WTC11 (cell line): Measurements from ENCODE around the gene CXorf49. TPM values are rescaled to one million over a fixed set of nuclear protein-coding genes. Genes with fewer than 3 reads are reported as not detected.
"Not testable (repeated sequence)": the region's sequence is repeated elsewhere in the genome, so short reads cannot be mapped to it uniquely, and the experiment has no call there.

Experiments
- ATAC-seq: fragments of 200-7000 bp; cut with Tn5 transposase; 2 replicates; pipeline ENCODE4 v1.10.0; 2021; ENCODE audit warnings: mild to moderate bottlenecking, moderate library complexity
- Bru-seq: library from RNA; stranded (reverse); fragments of 400-500 nt; gene quantifications from one replicate; lab custom pipeline; 2021; lab: Mats Ljungman, UMichigan
- CTCF ChIA-PET: fragments of 300-600 bp; sonication (Branson Sonifier 250); formaldehyde crosslinking; loops from one replicate; lab custom pipeline; 2021; ENCODE audit warnings: antibody characterized with exemption; lab: Charles Lee
- POLR2A ChIA-PET: fragments of 350-600 bp; sonication (Branson Sonifier 250); formaldehyde crosslinking; loops from one replicate; lab custom pipeline; 2021; ENCODE audit warnings: antibody characterized with exemption; lab: Charles Lee
- DNase-seq: peaks from one replicate; pipeline ENCODE4 v3.0.0; 2021; ENCODE audit warnings: low spot score
- H3K27ac Mint-ChIP-seq: 2 replicates; pipeline ENCODE4 v1.8.0; 2021; ENCODE audit warnings: mixed read lengths
- H3K27me3 Mint-ChIP-seq: 2 replicates; pipeline ENCODE4 v1.8.0; 2021; ENCODE audit warnings: low read depth, mild to moderate bottlenecking, moderate library complexity, mixed read lengths
- H3K36me3 Mint-ChIP-seq: 2 replicates; pipeline ENCODE4 v1.8.0; 2021; ENCODE audit warnings: mixed read lengths
- H3K4me1 Mint-ChIP-seq: 2 replicates; pipeline ENCODE4 v1.8.0; 2022; ENCODE audit warnings: mixed read lengths
- H3K4me3 Mint-ChIP-seq: 2 replicates; pipeline ENCODE4 v1.8.0; 2021; ENCODE audit warnings: mild to moderate bottlenecking, moderate library complexity, mixed read lengths
- H3K9me3 Mint-ChIP-seq: 2 replicates; pipeline ENCODE4 v1.8.0; 2021; ENCODE audit warnings: mixed read lengths
- long read RNA-seq, 3 experiments: library from RNA in 1 of 3; library from capped mRNA in 1 of 3; library from polyadenylated mRNA in 1 of 3; unstranded in 2 of 3; stranded (forward) in 1 of 3; transcript quantifications; one replicate each; pipeline ENCODE4 v2.0.0, GENCODE V29; 2021
- total RNA-seq: library from RNA; stranded (reverse); gene quantifications from 3 replicates; pipeline ENCODE4 v1.2.3, GENCODE V29; 2021

CXorf49 gene
- total RNA-seq, result not detected in 3 replicates
- Bru-seq, nascent RNA, result not detected
- long read RNA-seq, experiment 1, partial matches to known transcripts, result 0 of 1 reads
- long read RNA-seq, experiment 1, other reads (novel, unspliced or antisense), result 0 of 1 reads
- long read RNA-seq, experiment 2, result 0 reads
- long read RNA-seq, experiment 3, result 0 reads

- DNase-seq, H3K4me3 Mint-ChIP-seq, H3K4me1 Mint-ChIP-seq, H3K36me3 Mint-ChIP-seq, H3K27me3 Mint-ChIP-seq, ATAC-seq, H3K9me3 Mint-ChIP-seq, POLR2A ChIA-PET, H3K27ac Mint-ChIP-seq, CTCF ChIA-PET: not testable (repeated sequence)
Measured at GRCh38 chrX:71718185-71718584, at the start of gene CXorf49. Gene CXorf49, minus strand, starts transcription at chrX:71718285. Its CDS starts 134 bp downstream, at chrX:71718151.

GRCh38 chrX:71767134-71767533, 49.0 kb upstream of the CXorf49 start:
- H3K27ac Mint-ChIP-seq, POLR2A ChIA-PET, H3K4me3 Mint-ChIP-seq, H3K27me3 Mint-ChIP-seq, CTCF ChIA-PET, DNase-seq, ATAC-seq, H3K36me3 Mint-ChIP-seq, H3K4me1 Mint-ChIP-seq, H3K9me3 Mint-ChIP-seq: not testable (repeated sequence)

GRCh38 chrX:71765613-71766012, 47.5 kb upstream of the CXorf49 start:
- DNase-seq, H3K4me1 Mint-ChIP-seq, H3K9me3 Mint-ChIP-seq, POLR2A ChIA-PET, CTCF ChIA-PET, H3K4me3 Mint-ChIP-seq, H3K36me3 Mint-ChIP-seq, H3K27ac Mint-ChIP-seq, H3K27me3 Mint-ChIP-seq: not testable (repeated sequence)
- peak; percentile 79 for ATAC-seq

GRCh38 chrX:71764832-71765231, 46.7 kb upstream of the CXorf49 start:
- DNase-seq, POLR2A ChIA-PET, H3K27me3 Mint-ChIP-seq, CTCF ChIA-PET, H3K27ac Mint-ChIP-seq, H3K9me3 Mint-ChIP-seq, ATAC-seq, H3K36me3 Mint-ChIP-seq, H3K4me1 Mint-ChIP-seq, H3K4me3 Mint-ChIP-seq: not testable (repeated sequence)

GRCh38 chrX:71763049-71763448, 45.0 kb upstream of the CXorf49 start, which contains the start of gene CXorf49B:
Gene CXorf49B, plus strand, starts transcription at chrX:71763349. Its CDS starts 75 bp downstream, at chrX:71763424.
- ATAC-seq, H3K27me3 Mint-ChIP-seq, H3K27ac Mint-ChIP-seq, H3K4me1 Mint-ChIP-seq, CTCF ChIA-PET, H3K9me3 Mint-ChIP-seq, H3K36me3 Mint-ChIP-seq, DNase-seq, POLR2A ChIA-PET, H3K4me3 Mint-ChIP-seq: not testable (repeated sequence)

GRCh38 chrX:71760688-71761281, 42.7 kb upstream of the CXorf49 start:
- H3K27me3 Mint-ChIP-seq, H3K4me1 Mint-ChIP-seq, POLR2A ChIA-PET, ATAC-seq, H3K36me3 Mint-ChIP-seq, CTCF ChIA-PET, DNase-seq, H3K4me3 Mint-ChIP-seq, H3K9me3 Mint-ChIP-seq, H3K27ac Mint-ChIP-seq: not testable (repeated sequence)

GRCh38 chrX:71720289-71720886, 2.3 kb upstream of the CXorf49 start:
- H3K27me3 Mint-ChIP-seq, ATAC-seq, H3K4me1 Mint-ChIP-seq, DNase-seq, CTCF ChIA-PET, H3K27ac Mint-ChIP-seq, H3K9me3 Mint-ChIP-seq, H3K36me3 Mint-ChIP-seq, H3K4me3 Mint-ChIP-seq, POLR2A ChIA-PET: not testable (repeated sequence)

- DNase-seq, ATAC-seq, POLR2A ChIA-PET, H3K4me1 Mint-ChIP-seq, H3K36me3 Mint-ChIP-seq, H3K27me3 Mint-ChIP-seq, H3K27ac Mint-ChIP-seq, H3K9me3 Mint-ChIP-seq, CTCF ChIA-PET, H3K4me3 Mint-ChIP-seq: not testable (repeated sequence)
Measured at GRCh38 chrX:71719195-71719594, 1.1 kb upstream of the CXorf49 start.

GRCh38 chrX:71716323-71716722, 1.8 kb downstream of the CXorf49 start:
- POLR2A ChIA-PET, DNase-seq, ATAC-seq, H3K36me3 Mint-ChIP-seq, H3K9me3 Mint-ChIP-seq, H3K27ac Mint-ChIP-seq, H3K4me1 Mint-ChIP-seq, H3K27me3 Mint-ChIP-seq, H3K4me3 Mint-ChIP-seq, CTCF ChIA-PET: not testable (repeated sequence)

- DNase-seq, H3K4me1 Mint-ChIP-seq, H3K27ac Mint-ChIP-seq, H3K9me3 Mint-ChIP-seq, H3K36me3 Mint-ChIP-seq, H3K27me3 Mint-ChIP-seq, H3K4me3 Mint-ChIP-seq, POLR2A ChIA-PET, CTCF ChIA-PET: not testable (repeated sequence)
- ATAC-seq, result peak; percentile 79
Measured at GRCh38 chrX:71715551-71715950, 2.5 kb downstream of the CXorf49 start.

GRCh38 chrX:71714064-71714463, 4.0 kb downstream of the CXorf49 start:
- H3K27ac Mint-ChIP-seq, CTCF ChIA-PET, H3K4me3 Mint-ChIP-seq, POLR2A ChIA-PET, ATAC-seq, H3K27me3 Mint-ChIP-seq, H3K9me3 Mint-ChIP-seq, DNase-seq, H3K4me1 Mint-ChIP-seq, H3K36me3 Mint-ChIP-seq: not testable (repeated sequence)

GRCh38 chrX:71702853-71703252, 15.2 kb downstream of the CXorf49 start:
- H3K4me3 Mint-ChIP-seq, CTCF ChIA-PET, DNase-seq, H3K27me3 Mint-ChIP-seq, H3K27ac Mint-ChIP-seq, H3K36me3 Mint-ChIP-seq, H3K9me3 Mint-ChIP-seq, H3K4me1 Mint-ChIP-seq, POLR2A ChIA-PET: not testable (repeated sequence)
- peak; percentile 75 for ATAC-seq
